Mesenchymal stem cell (in vitro differentiated cells and primary cell): ENCODE results near the gene ANXA1.
A peak's percentile ranks its signal among the peaks of the same experiment; 100 is the strongest.
"Not testable (repeated sequence)": the region's sequence is repeated elsewhere in the genome, so short reads cannot be mapped to it uniquely, and the experiment has no call there.

Experiments used
- DNase-seq: peaks from one replicate; pipeline ENCODE4 v3.0.0-alpha.2; 2013
- H2AFZ ChIP-seq: one replicate; pipeline ENCODE4 v1.6.1; 2013; ENCODE audit warnings: low read depth, mild to moderate bottlenecking, control low read depth, inconsistent platforms, low read length, moderate library complexity
- H2AK5ac ChIP-seq: 2 replicates; pipeline ENCODE4 v1.6.1; 2013; ENCODE audit warnings: low read length, moderate library complexity, mild to moderate bottlenecking, inconsistent platforms; ENCODE audit not compliant: severe bottlenecking
- H2BK120ac ChIP-seq: one replicate; pipeline ENCODE4 v1.6.1; 2013; ENCODE audit warnings: low read depth, mild to moderate bottlenecking, inconsistent platforms, low read length, moderate library complexity
- H2BK12ac ChIP-seq, 2 experiments: one replicate each; pipeline ENCODE4 v1.6.1; 2013; ENCODE audit warnings: inconsistent platforms in 2 of 2, low read length in 2 of 2, mild to moderate bottlenecking in 2 of 2, moderate library complexity in 2 of 2, control low read depth in 1 of 2
- H2BK15ac ChIP-seq: one replicate; pipeline ENCODE4 v1.6.1; 2013; ENCODE audit warnings: mild to moderate bottlenecking, low read depth, inconsistent platforms; ENCODE audit not compliant: poor library complexity, severe bottlenecking
- H2BK5ac ChIP-seq: 2 replicates; pipeline ENCODE4 v1.6.1; 2013; ENCODE audit warnings: low read depth, mild to moderate bottlenecking, low read length, control low read depth, inconsistent platforms; ENCODE audit not compliant: poor library complexity, severe bottlenecking
- H3K14ac ChIP-seq, 2 experiments: one replicate each; pipeline ENCODE4 v1.6.1; 2013; ENCODE audit warnings: inconsistent platforms in 2 of 2, low read length in 2 of 2, control low read depth in 1 of 2, mild to moderate bottlenecking in 1 of 2, moderate library complexity in 1 of 2
- H3K18ac ChIP-seq, 2 experiments: one replicate each; pipeline ENCODE4 v1.6.1; 2013; ENCODE audit warnings: inconsistent platforms in 2 of 2, low read length in 2 of 2, control low read depth in 1 of 2, low read depth in 1 of 2, mild to moderate bottlenecking in 1 of 2
- H3K23ac ChIP-seq, 2 experiments: one replicate each; pipeline ENCODE4 v1.6.1; 2013; ENCODE audit warnings: inconsistent platforms in 2 of 2, low read length in 2 of 2, mild to moderate bottlenecking in 2 of 2, moderate library complexity in 2 of 2, control low read depth in 1 of 2
- H3K27ac ChIP-seq: 2 replicates; pipeline ENCODE4 v1.5.1; 2013; ENCODE audit warnings: mild to moderate bottlenecking, moderate library complexity, low read length, control low read depth, inconsistent platforms; ENCODE audit not compliant: poor library complexity, severe bottlenecking
- H3K27me3 ChIP-seq, 2 experiments: 2 replicates each; pipeline versions ENCODE4 v1.6.1 to v1.7.0; 2013; ENCODE audit warnings: low read length in 2 of 2, mild to moderate bottlenecking in 2 of 2, moderate library complexity in 2 of 2, control low read depth in 1 of 2, inconsistent platforms in 1 of 2; ENCODE audit not compliant: control insufficient read depth in 1 of 2, insufficient read depth in 1 of 2
- H3K36me3 ChIP-seq, 2 experiments: 2 replicates each; pipeline versions ENCODE4 v1.6.1 to v1.7.0; 2013; ENCODE audit warnings: low read length in 2 of 2, control low read depth in 1 of 2, inconsistent platforms in 1 of 2, low read depth in 1 of 2, mild to moderate bottlenecking in 1 of 2; ENCODE audit not compliant: insufficient read depth in 2 of 2, control insufficient read depth in 1 of 2
- H3K4ac ChIP-seq, 2 experiments: one replicate each; pipeline ENCODE4 v1.6.1; 2013; ENCODE audit warnings: inconsistent platforms in 2 of 2, low read length in 2 of 2, mild to moderate bottlenecking in 2 of 2, moderate library complexity in 2 of 2, control low read depth in 1 of 2, low read depth in 1 of 2
- H3K4me1 ChIP-seq: 2 replicates; pipeline ENCODE4 v1.6.1; 2013; ENCODE audit warnings: low read depth, low read length, control low read depth; ENCODE audit not compliant: control insufficient read depth, insufficient read depth
- H3K4me2 ChIP-seq: 2 replicates; pipeline ENCODE4 v1.6.1; 2013; ENCODE audit warnings: low read length, mild to moderate bottlenecking, inconsistent platforms; ENCODE audit not compliant: poor library complexity, severe bottlenecking
- H3K4me3 ChIP-seq, 2 experiments: 2 replicates each; pipeline versions ENCODE4 v1.5.1 to v1.7.0; 2013; ENCODE audit warnings: low read length in 2 of 2, mild to moderate bottlenecking in 2 of 2, control low read depth in 1 of 2, low read depth in 1 of 2; ENCODE audit not compliant: insufficient read depth in 1 of 2
- H3K79me1 ChIP-seq: replicated peaks from 2 replicates; pipeline ENCODE4 v1.6.1; 2013; ENCODE audit warnings: mild to moderate bottlenecking, control low read depth, low read length, inconsistent platforms; ENCODE audit not compliant: poor library complexity, severe bottlenecking
- H3K9ac ChIP-seq: 2 replicates; pipeline ENCODE4 v1.7.0; 2013; ENCODE audit warnings: mild to moderate bottlenecking, low read length, moderate library complexity
- H3K9me3 ChIP-seq: 2 replicates; pipeline ENCODE4 v1.7.0; 2013; ENCODE audit warnings: mild to moderate bottlenecking, low read length; ENCODE audit not compliant: control insufficient read depth
- H4K8ac ChIP-seq: one replicate; pipeline ENCODE4 v1.6.1; 2013; ENCODE audit warnings: inconsistent platforms, mild to moderate bottlenecking, low read length, moderate library complexity
- H4K91ac ChIP-seq: one replicate; pipeline ENCODE4 v1.6.1; 2013; ENCODE audit warnings: mild to moderate bottlenecking, low read length, inconsistent platforms
- WGBS: methylation state at CpG from one replicate; pipeline ENCODE4 v1.1.7; 2013; ENCODE audit warnings: mixed read lengths; 5-methylcytosine and 5-hydroxymethylcytosine counted together

Gene ANXA1

DNA sequence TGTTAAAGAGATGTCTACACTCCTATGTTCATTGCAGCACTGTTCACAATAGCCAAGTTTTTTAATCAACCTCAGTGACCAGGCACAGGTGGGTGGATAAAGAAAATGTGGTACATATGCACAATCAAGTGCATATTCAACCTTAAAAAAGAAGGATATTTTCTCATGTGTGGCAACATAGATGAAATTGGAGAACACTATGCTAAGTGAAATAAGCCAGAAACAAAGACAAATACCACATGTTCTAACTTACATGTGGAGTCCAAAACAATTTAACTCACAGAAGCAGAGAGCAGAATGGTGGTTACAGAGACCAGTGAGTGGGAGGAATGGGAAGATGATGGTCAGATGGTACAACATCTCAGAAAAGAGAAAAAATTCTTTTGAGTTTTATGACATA is 31.8 kb downstream of the ANXA1 start:
- Histone ChIP-seq H3K4me3 (no peak overlapping the region), H3K79me1 (no peaks in the 10 kb centered on the region), H3K23ac (no peak overlapping the region), H3K4me2 (no peak overlapping the region), H3K4ac (no peak overlapping the region), H3K27ac (no peak overlapping the region), H2AK5ac (no peak overlapping the region), H2AFZ (no peak overlapping the region), H2BK5ac (no peak overlapping the region), H2BK120ac (no peak overlapping the region), H2BK12ac (no peak overlapping the region), H4K91ac (no peak overlapping the region), H4K8ac (no peak overlapping the region), H3K4me1 (peaks cover 2% of the 10 kb centered on the region), H3K14ac (no peak overlapping the region), H3K18ac (no peak overlapping the region), H2BK15ac (no peak overlapping the region), H3K9ac (peak overlapping the region; percentile 52), H3K27me3 (no peaks in the 10 kb centered on the region), H3K9me3 (peaks cover 4% of the 10 kb centered on the region), H3K36me3 (no peaks in the 10 kb centered on the region)
- no peak for DNase-seq

DNA sequence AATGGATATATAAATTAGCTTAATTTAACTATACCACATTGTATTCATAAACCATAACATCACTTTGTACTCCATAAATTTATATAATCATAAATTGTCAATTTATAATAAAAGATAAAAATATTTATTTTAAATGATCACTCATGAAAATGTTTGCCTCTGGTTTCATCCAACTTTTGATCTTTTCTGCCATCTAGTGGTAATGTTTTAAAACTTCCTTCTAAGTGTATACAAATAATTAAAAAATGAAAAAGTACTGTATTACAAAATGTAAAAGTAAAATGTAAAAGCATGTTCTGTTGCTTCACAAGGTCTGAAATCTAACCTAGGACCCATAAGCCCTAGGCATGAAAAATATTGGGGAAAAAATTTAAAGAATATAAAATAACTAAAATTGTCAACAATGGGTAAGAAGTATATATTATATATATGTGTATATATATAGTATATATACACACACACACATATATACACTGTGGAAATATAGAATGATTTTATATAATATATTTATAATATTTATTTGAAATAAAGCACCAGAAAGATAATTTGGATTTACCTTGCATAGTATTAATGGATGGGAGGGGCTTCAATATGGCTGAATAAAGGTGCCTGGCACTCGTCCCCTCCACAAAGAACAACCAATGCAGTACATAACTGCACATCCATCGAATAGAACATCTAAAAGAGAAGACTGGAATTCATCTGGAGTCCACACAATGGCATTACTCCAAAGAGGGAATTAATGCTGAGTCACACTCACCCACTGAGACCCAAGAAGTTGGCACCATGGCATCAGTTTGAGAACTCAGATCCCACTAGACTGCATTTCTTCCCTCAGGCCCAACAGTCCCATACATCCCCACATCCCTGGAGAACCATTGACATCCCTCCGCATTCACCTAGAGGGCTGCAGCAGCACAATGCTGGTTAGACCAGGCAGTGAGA is 32.5 kb downstream of the ANXA1 start:
- H3K14ac ChIP-seq, result no peak overlapping the region
- H3K9ac ChIP-seq, result peak overlapping the region; percentile 52
- H3K27ac ChIP-seq, result no peak overlapping the region
- no peak overlapping the region for H3K23ac ChIP-seq
- H3K36me3 ChIP-seq, result no peaks in the 10 kb centered on the region
- peak overlapping the region in 1 of 2 experiments; percentile 35 for H3K4ac ChIP-seq
- H3K79me1 ChIP-seq, result no peaks in the 10 kb centered on the region
- H2AFZ ChIP-seq, result no peak overlapping the region
- no peak overlapping the region for H2BK120ac ChIP-seq
- H3K4me1 ChIP-seq, result peaks cover 2% of the 10 kb centered on the region
- H2BK12ac ChIP-seq, result peak overlapping the region in 1 of 2 experiments; percentile 37
- H4K8ac ChIP-seq, result peak overlapping the region; percentile 50
- H3K4me2 ChIP-seq, result no peak overlapping the region
- no peak overlapping the region for H2BK15ac ChIP-seq
- 56% methylated on average over 3 of the region's 3 CpGs for WGBS
- peak; percentile 56 for DNase-seq
- no peak overlapping the region for H4K91ac ChIP-seq
- peaks cover 4% of the 10 kb centered on the region for H3K9me3 ChIP-seq
- H2AK5ac ChIP-seq, result no peak overlapping the region
- H3K4me3 ChIP-seq, result no peak overlapping the region
- H3K27me3 ChIP-seq, result no peaks in the 10 kb centered on the region
- peak overlapping the region in 1 of 2 experiments; percentile 29 for H3K18ac ChIP-seq
- no peak overlapping the region for H2BK5ac ChIP-seq

DNA sequence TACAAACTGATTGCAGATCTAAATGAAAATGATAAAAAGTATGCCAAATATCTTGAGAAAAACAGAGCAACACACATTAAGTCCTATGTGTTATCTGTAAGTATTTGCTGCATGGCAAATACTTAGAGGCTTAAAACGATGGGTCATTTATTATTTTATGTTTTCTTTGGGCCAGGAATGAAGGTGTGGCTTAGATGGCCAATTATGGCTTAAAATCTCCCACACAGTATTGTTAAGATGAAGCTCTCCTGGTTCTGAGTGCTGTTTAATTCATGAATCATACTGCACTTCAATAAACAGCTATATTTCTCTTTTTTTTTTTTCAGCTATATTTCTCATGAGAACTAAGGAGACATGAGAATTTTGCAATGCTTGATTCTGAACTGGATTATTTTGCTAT is 39.4 kb downstream of the ANXA1 start:
- WGBS, result no CpG with 5 or more reads among the region's 1 CpG
- not testable (repeated sequence) for H2AK5ac ChIP-seq, H4K8ac ChIP-seq

GRCh38 chr9:73194284-73194683 is 42.6 kb downstream of the ANXA1 start:
- Histone ChIP-seq H2BK15ac (no peak overlapping the region), H3K4ac (no peak overlapping the region), H3K4me3 (no peak overlapping the region), H3K9me3 (no peaks in the 10 kb centered on the region), H2BK12ac (no peak overlapping the region), H3K27ac (no peak overlapping the region), H2BK5ac (no peak overlapping the region), H3K36me3 (no peaks in the 10 kb centered on the region), H4K8ac (no peak overlapping the region), H2AFZ (no peak overlapping the region), H3K18ac (no peak overlapping the region), H3K14ac (no peak overlapping the region), H3K79me1 (no peaks in the 10 kb centered on the region), H3K27me3 (no peaks in the 10 kb centered on the region), H4K91ac (no peak overlapping the region), H2AK5ac (no peak overlapping the region), H2BK120ac (no peak overlapping the region), H3K4me1 (no peaks in the 10 kb centered on the region), H3K23ac (no peak overlapping the region), H3K9ac (no peak overlapping the region), H3K4me2 (no peak overlapping the region)
- DNase-seq, result no peak
- WGBS, result 100% methylated on average over 1 of the region's 1 CpG

More for the DNA sequence above, 39.4 kb downstream of the ANXA1 start:
- not testable (repeated sequence) for H3K36me3 ChIP-seq, H2BK5ac ChIP-seq, H3K4me1 ChIP-seq, H3K4ac ChIP-seq, H3K27ac ChIP-seq, H3K4me2 ChIP-seq, H3K9me3 ChIP-seq, H3K23ac ChIP-seq, H2AFZ ChIP-seq, H3K4me3 ChIP-seq, H3K9ac ChIP-seq, H4K91ac ChIP-seq, H3K27me3 ChIP-seq, H2BK15ac ChIP-seq, H2BK120ac ChIP-seq, H2BK12ac ChIP-seq, H3K79me1 ChIP-seq, H3K18ac ChIP-seq, DNase-seq, H3K14ac ChIP-seq
